Transverse colon (tissue), 4 donors: ENCODE data around the gene DTD1.

Source experiments
- CTCF ChIP-seq, 5 experiments: fragments of 200-600 bp in 3 of 5; fragments of 450-650 bp in 2 of 5; sonication (generic) in 3 of 5; IDR thresholded peaks; 1 replicate in 2 of 5; 2 replicates in 3 of 5; pipeline ENCODE4 v1.5.1; 2016 to 2017; ENCODE audit warnings: antibody characterized with exemption in 5 of 5, inconsistent platforms in 3 of 5, mild to moderate bottlenecking in 2 of 5, moderate library complexity in 1 of 5
- POLR2A ChIP-seq: fragments of 450-650 bp; IDR thresholded peaks from one replicate; pipeline ENCODE4 v1.6.1; 2016; ENCODE audit warnings: antibody characterized with exemption, mild to moderate bottlenecking, moderate library complexity
- POLR2AphosphoS5 ChIP-seq, 3 donors: sonication (generic); formaldehyde crosslinking; IDR thresholded peaks; one replicate each; pipeline ENCODE4 v1.6.1; 2016; ENCODE audit warnings: antibody characterized with exemption in 3 of 3

GRCh38 chr20:18543216-18543615, 44.6 kb upstream of the DTD1 start:
- TF ChIP-seq CTCF (IDR thresholded peaks at IDR 0.05): no peak
- no peak for TF ChIP-seq POLR2A
- TF ChIP-seq POLR2AphosphoS5 (IDR thresholded peaks at IDR 0.05): no peak
